ENCODE measurements around the gene CEND1.

Gene CEND1

GRCh38 chr11:777288-778255 is 12.3 kb downstream of the CEND1 start, which contains the start of gene GATD1:
TSS of gene GATD1 (minus strand) at chr11:777487. CDS start at chr11:777462, 25 bp downstream.
- peak; percentile 89 for DNase-seq

GRCh38 chr11:776561-777287 is 13.2 kb downstream of the CEND1 start:
- peak; percentile 66 for DNase-seq

- DNase-seq, result no peak
Measured at GRCh38 chr11:776263-776560, 13.7 kb downstream of the CEND1 start.

GRCh38 chr11:774873-775592 is 14.9 kb downstream of the CEND1 start:
- no peak for DNase-seq

GRCh38 chr11:773830-774229 is 16.1 kb downstream of the CEND1 start:
- DNase-seq, result no peak

GRCh38 chr11:773425-773824 is 16.5 kb downstream of the CEND1 start:
- DNase-seq, result no peak

- DNase-seq, result no peak
Measured at GRCh38 chr11:772429-773390, 17.2 kb downstream of the CEND1 start.

GRCh38 chr11:771617-772204 is 18.2 kb downstream of the CEND1 start:
- no peak for DNase-seq

- no peak for DNase-seq
Measured at GRCh38 chr11:770642-771616, 19.0 kb downstream of the CEND1 start.

GRCh38 chr11:769887-770641 is 19.8 kb downstream of the CEND1 start:
- DNase-seq, result no peak

GRCh38 chr11:767238-767637 is 22.7 kb downstream of the CEND1 start:
- DNase-seq, result no peak

- no peak for DNase-seq
Measured at GRCh38 chr11:766936-767210, 23.0 kb downstream of the CEND1 start.

- DNase-seq, result no peak
Measured at GRCh38 chr11:766106-766935, 23.6 kb downstream of the CEND1 start.

GRCh38 chr11:765802-766091 is 24.1 kb downstream of the CEND1 start:
- no peak for DNase-seq

- no peak for DNase-seq
Measured at GRCh38 chr11:765025-765801, 24.7 kb downstream of the CEND1 start.

GRCh38 chr11:764322-765024 is 25.4 kb downstream of the CEND1 start:
- DNase-seq, result no peak

GRCh38 chr11:763549-764321 is 26.2 kb downstream of the CEND1 start:
- no peak for DNase-seq
